ENCODE data around the gene TMEM255B. TPM values are rescaled to one million over a fixed set of nuclear protein-coding genes. Genes with fewer than 3 reads are reported as not detected.
"Not testable (repeated sequence)": the region's sequence is repeated elsewhere in the genome, so short reads cannot be mapped to it uniquely, and the experiment has no call there.

The TMEM255B gene
- total RNA-seq, 1 experiment from 2014 or later, result 26.3 TPM

DNA sequence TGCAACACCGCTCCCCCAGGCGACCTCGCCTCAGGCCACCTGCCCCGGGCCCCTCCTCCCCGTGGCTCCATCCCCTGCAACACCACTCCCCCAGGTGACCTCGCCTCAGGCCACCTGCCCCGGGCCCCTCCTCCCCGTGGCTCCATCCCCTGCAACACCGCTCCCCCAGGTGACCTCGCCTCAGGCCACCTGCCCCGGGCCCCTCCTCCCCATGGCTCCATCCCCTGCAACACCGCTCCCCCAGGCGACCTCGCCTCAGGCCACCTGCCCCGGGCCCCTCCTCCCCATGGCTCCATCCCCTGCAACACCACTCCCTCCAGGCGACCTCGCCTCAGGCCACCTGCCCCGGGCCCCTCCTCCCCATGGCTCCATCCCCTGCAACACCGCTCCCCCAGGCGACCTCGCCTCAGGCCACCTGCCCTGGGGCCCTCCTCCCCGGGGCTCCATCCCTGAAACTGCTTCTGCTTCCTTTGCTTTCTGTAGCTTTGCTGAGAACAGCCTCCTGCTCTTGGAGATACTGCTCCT lies 71.5 kb downstream of the TMEM255B start:
- CTCF ChIA-PET; H3K9me3 ChIP-seq (ENCODE audit: control insufficient read depth, insufficient read depth, low read depth, low read length); H3K27me3 ChIP-seq (ENCODE audit: control insufficient read depth, insufficient read depth, low read length); in situ Hi-C loops (cut with HindIII; ENCODE audit: low pct_unique_long_range_greater_than_20kb, low sequenced_read_pairs); H3K27ac ChIP-seq (ENCODE audit: low read length); H3K4me3 ChIP-seq (ENCODE audit: low read depth in 2 of 2, low read length in 2 of 2); intact Hi-C loops (cut with micrococcal nuclease; ENCODE audit: unreplicated experiment); DNase-seq (ENCODE audit: low read depth, low spot score); POLR2A ChIA-PET; H3K36me3 ChIP-seq (ENCODE audit: control insufficient read depth, insufficient read depth, low read length); ATAC-seq; BruUV-seq (replicated peaks): not testable (repeated sequence)
- H3K4me1 ChIP-seq (ENCODE audit: control insufficient read depth, insufficient read depth, low read length), result peaks cover 22% of the 10 kb centered on the region

GRCh38 chr13:113831061-113831460 lies 72.0 kb downstream of the TMEM255B start:
- ATAC-seq (no peak), DNase-seq (ENCODE audit: low read depth, low spot score) (no peak)
- CTCF ChIA-PET, result no interaction called here
- Histone ChIP-seq H3K9me3 (ENCODE audit: control insufficient read depth, insufficient read depth, low read depth, low read length) (no peaks in the 10 kb centered on the region), H3K4me1 (ENCODE audit: control insufficient read depth, insufficient read depth, low read length) (peaks cover 26% of the 10 kb centered on the region), H3K36me3 (ENCODE audit: control insufficient read depth, insufficient read depth, low read length) (no peaks in the 10 kb centered on the region), H3K4me3 (ENCODE audit: low read depth in 2 of 2, low read length in 2 of 2) (no peak overlapping the region), H3K27ac (ENCODE audit: low read length) (no peak overlapping the region), H3K27me3 (ENCODE audit: control insufficient read depth, insufficient read depth, low read length) (no peaks in the 10 kb centered on the region)
- in situ Hi-C loops (cut with HindIII; ENCODE audit: low pct_unique_long_range_greater_than_20kb, low sequenced_read_pairs), result no loop called here
- no peak for TF ChIP-seq SIN3A (IDR thresholded peaks at IDR 0.05; ENCODE audit: borderline replicate concordance, insufficient read depth, low read depth, low read length)
- TF ChIP-seq TCF7L2 (IDR thresholded peaks at IDR 0.05; ENCODE audit: low read depth, low read length), result no peak
- no peak for TF ChIP-seq POLR2AphosphoS5 (IDR thresholded peaks at IDR 0.05; ENCODE audit: low read depth, low read length)
- TF ChIP-seq, protein P1, sequence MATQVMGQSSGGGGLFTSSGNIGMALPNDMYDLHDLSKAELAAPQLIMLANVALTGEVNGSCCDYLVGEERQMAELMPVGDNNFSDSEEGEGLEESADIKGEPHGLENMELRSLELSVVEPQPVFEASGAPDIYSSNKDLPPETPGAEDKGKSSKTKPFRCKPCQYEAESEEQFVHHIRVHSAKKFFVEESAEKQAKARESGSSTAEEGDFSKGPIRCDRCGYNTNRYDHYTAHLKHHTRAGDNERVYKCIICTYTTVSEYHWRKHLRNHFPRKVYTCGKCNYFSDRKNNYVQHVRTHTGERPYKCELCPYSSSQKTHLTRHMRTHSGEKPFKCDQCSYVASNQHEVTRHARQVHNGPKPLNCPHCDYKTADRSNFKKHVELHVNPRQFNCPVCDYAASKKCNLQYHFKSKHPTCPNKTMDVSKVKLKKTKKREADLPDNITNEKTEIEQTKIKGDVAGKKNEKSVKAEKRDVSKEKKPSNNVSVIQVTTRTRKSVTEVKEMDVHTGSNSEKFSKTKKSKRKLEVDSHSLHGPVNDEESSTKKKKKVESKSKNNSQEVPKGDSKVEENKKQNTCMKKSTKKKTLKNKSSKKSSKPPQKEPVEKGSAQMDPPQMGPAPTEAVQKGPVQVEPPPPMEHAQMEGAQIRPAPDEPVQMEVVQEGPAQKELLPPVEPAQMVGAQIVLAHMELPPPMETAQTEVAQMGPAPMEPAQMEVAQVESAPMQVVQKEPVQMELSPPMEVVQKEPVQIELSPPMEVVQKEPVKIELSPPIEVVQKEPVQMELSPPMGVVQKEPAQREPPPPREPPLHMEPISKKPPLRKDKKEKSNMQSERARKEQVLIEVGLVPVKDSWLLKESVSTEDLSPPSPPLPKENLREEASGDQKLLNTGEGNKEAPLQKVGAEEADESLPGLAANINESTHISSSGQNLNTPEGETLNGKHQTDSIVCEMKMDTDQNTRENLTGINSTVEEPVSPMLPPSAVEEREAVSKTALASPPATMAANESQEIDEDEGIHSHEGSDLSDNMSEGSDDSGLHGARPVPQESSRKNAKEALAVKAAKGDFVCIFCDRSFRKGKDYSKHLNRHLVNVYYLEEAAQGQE (IDR thresholded peaks at IDR 0.05; ENCODE audit: insufficient read depth in 1 of 2, low read depth in 2 of 2, low read length in 1 of 2), result no peak
- no peak for TF ChIP-seq CTCF (IDR thresholded peaks at IDR 0.05)
- BruUV-seq (replicated peaks), result no TSS peak
- POLR2A ChIA-PET, result no interaction called here
- intact Hi-C loops (cut with micrococcal nuclease; ENCODE audit: unreplicated experiment), result no loop called here

GRCh38 chr13:113832205-113832604 lies 73.2 kb downstream of the TMEM255B start:
- Histone ChIP-seq H3K27ac (ENCODE audit: low read length) (no peak overlapping the region), H3K4me3 (ENCODE audit: low read depth in 2 of 2, low read length in 2 of 2) (no peak overlapping the region), H3K36me3 (ENCODE audit: control insufficient read depth, insufficient read depth, low read length) (no peaks in the 10 kb centered on the region), H3K4me1 (ENCODE audit: control insufficient read depth, insufficient read depth, low read length) (peaks cover 30% of the 10 kb centered on the region), H3K27me3 (ENCODE audit: control insufficient read depth, insufficient read depth, low read length) (no peaks in the 10 kb centered on the region), H3K9me3 (ENCODE audit: control insufficient read depth, insufficient read depth, low read depth, low read length) (no peaks in the 10 kb centered on the region)
- DNase-seq (ENCODE audit: low read depth, low spot score) (no peak), ATAC-seq (peak; percentile 69)
- ChIA-PET CTCF (no interaction called here), POLR2A (no interaction called here)
- intact Hi-C loops (cut with micrococcal nuclease; ENCODE audit: unreplicated experiment), result no loop called here
- no TSS peak for BruUV-seq (replicated peaks)
- in situ Hi-C loops (cut with HindIII; ENCODE audit: low pct_unique_long_range_greater_than_20kb, low sequenced_read_pairs), result no loop called here
- TF ChIP-seq CTCF (IDR thresholded peaks at IDR 0.05) (no peak), POLR2AphosphoS5 (IDR thresholded peaks at IDR 0.05; ENCODE audit: low read depth, low read length) (no peak), TCF7L2 (IDR thresholded peaks at IDR 0.05; ENCODE audit: low read depth, low read length) (no peak), SIN3A (IDR thresholded peaks at IDR 0.05; ENCODE audit: borderline replicate concordance, insufficient read depth, low read depth, low read length) (no peak)
- TF ChIP-seq, protein P1 (IDR thresholded peaks at IDR 0.05; ENCODE audit: insufficient read depth in 1 of 2, low read depth in 2 of 2, low read length in 1 of 2), result no peak

Measured in Panc1 (cell line).